GM19193 (cell line): ENCODE data around the gene PPIL6.

ENCODE experiments used
- POLR2A ChIP-seq: IDR thresholded peaks from 4 replicates; pipeline ENCODE4 v1.6.1; 2011; ENCODE audit not compliant: insufficient read depth, insufficient read length; ENCODE audit errors: extremely low read depth

Gene PPIL6

GRCh38 chr6:109472132-109472995 lies 31.9 kb upstream of the PPIL6 start:
- TF ChIP-seq POLR2A, result no peak

GRCh38 chr6:109471105-109471810 lies 30.8 kb upstream of the PPIL6 start:
- no peak for TF ChIP-seq POLR2A

GRCh38 chr6:109469591-109470189 lies 29.3 kb upstream of the PPIL6 start:
- no peak for TF ChIP-seq POLR2A

- no peak for TF ChIP-seq POLR2A
Measured at GRCh38 chr6:109467696-109468095, 27.3 kb upstream of the PPIL6 start.

DNA sequence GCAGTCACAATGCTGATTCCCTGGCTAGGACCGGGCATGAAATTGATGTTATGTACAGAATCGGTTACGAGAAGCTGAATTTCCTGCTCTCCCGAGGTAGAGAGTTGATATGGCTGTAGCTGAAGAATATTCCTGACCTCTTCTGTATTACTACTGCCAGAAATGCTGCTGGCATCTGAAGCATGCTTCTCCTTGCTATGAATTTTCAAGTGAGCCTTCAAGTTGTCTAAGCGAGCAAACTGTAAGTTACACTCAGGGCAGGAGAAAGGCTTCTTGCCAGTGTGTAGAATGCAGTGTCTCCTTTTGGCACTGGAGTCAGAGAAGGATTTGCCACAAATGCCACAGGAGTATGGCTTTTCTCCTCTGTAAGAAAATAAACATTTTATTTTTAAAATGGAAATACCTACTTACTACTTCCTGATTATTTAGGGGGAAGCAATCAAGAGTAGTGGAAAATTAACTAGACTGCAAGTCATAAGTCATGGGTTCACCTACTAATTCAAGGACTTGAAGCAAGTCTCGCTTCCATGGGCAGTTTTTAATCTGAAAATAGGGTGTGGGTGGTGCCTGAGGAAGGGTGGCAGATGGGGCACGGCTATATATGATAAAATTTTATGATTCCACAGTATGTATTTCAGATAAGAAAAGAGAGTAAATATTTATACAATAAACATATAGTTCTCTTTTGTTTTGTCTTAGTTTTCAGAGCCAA lies 25.9 kb upstream of the PPIL6 start:
- TF ChIP-seq POLR2A, result no peak

DNA sequence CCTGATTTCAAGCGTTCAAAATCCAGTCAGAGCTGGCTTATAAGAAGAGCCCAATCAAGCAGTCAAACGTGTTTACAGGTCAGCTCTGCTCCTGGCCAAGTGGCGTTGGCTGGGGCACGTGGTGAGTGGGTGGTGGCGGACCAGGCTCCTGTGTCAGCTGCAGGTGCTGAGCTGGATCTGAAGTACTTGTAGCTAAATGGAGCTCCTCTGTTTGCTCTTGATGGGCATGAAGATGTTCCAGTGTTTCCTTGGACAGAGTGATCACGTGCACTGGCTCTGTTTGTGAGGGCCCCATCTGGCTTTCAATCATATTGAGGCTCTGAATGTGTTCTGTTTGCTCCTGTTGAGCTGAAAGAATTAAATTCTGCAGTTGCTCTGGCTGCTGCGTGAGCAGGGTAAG lies 25.3 kb upstream of the PPIL6 start:
- TF ChIP-seq POLR2A, result no peak

GRCh38 chr6:109461733-109462526 lies 21.5 kb upstream of the PPIL6 start:
- no peak for TF ChIP-seq POLR2A

DNA sequence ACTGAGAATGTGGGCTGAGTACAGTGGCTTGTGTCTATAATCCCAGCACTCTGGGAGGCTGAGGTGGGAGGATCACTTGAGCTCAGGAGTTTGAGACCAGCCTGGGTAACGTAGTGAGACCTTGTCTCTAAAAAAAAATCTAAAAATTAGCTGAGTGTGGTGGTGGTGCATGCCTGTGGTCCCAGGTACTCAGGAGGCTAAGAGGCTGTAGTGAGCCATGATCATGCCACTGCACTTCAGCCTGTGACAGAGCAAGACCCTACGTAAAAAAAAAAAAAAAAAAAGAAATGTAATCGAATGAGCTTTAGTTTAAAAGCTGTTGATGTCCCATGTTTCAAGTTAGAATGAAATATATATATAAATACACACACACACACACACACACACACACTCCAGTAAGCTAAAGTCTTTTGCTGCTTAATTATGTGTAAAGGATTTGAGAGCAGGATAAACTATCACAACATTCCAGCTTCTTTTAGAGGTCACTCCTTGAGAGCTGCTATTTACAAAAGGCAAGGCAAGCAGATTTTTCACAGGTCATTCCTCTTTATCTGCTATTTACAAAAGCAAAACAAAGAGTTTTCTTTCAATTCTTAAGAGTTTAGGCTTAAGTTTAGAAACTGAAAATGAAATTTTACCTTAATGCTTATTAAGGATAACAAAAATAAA lies 19.9 kb upstream of the PPIL6 start:
- no peak for TF ChIP-seq POLR2A

DNA sequence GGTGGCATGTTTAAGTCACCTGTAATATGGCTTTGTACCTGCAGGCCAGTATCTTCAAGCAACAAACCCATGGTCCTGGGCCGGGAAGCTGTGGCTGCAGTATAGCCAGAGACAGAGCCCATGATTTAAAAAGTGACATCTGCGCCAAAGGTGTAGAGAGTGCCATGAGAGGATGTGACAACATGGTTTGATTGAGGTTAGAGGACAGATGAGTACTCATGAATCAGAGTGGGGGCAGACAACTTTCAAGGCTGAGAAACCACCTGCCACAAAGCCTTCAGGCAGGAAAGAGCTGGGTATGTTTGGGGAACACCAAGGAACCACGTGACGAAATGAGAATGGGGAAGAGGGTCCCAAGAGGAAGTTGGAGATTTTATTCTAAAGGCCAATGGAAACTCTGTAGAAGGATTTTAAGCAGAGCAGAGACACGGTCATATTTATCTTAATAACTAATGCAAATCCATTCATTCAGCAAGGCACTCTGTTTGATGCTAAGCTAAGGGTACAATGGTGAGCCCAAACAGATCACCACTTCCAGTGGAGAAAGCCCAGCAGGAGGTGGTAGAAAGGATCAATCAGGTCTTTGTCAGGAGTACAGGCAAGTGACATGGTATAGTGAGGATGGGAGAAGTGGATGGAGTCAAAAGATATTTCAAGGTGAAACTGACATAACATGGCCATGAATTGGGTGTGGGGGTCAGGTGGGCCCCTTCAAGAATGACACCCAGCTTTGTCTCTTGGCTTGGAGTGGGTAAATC lies 18.5 kb upstream of the PPIL6 start:
- no peak for TF ChIP-seq POLR2A

- no peak for TF ChIP-seq POLR2A
Measured at GRCh38 chr6:109457562-109457996, 17.2 kb upstream of the PPIL6 start.

DNA sequence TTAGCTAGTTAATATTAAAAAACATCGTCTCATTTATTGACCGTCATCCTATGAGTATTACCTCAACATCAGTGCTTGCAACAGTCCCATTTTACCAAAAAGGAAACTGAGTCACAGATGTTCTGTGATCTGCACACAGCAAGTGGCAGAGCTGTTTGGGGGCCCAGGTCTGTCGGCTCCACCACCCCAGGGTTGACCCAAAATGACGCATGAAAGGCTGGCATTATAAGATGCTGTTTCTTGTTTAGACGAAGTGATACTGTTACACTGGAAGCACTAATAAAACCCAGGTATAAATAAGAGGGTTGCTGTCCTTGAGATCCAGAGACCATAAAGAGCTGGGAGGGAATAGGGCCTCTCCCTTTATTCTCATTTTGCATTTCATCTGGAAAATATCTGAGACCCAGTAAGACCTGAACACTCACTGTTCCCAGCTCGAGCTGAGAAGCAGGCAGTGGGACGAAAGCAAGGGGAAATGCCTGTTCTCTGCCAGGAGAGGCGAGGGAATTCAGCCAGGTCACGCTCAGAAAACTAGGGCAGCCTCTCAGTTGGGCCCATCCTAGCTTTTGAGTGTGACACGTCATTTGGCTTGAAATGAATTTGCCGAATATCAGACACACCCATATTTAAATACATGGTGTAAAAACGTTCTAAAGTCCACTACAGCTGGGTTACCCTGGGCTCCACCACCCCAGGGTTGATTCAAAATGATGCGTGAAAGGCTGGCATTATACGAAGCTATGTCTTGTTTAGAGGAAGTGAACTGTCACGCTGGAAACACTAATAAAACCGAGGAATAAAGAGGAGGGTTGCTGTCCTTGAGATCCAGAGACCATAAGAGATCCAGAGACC lies 16.5 kb upstream of the PPIL6 start:
- TF ChIP-seq POLR2A, result peak; percentile 25

GRCh38 chr6:109456111-109456583 lies 15.7 kb upstream of the PPIL6 start:
- no peak for TF ChIP-seq POLR2A
